Activated naive CD4-positive, alpha-beta T cell (primary cell): ENCODE measurements around the gene ERN1.

ENCODE experiments used
- DNase-seq, 4 experiments: peaks; one replicate each; lab custom pipeline; 2025; lab: John Stamatoyannopoulos, UW

ERN1 gene

GRCh38 chr17:64084086-64084939 lies 45.6 kb downstream of the ERN1 start:
- no peak for DNase-seq

DNA sequence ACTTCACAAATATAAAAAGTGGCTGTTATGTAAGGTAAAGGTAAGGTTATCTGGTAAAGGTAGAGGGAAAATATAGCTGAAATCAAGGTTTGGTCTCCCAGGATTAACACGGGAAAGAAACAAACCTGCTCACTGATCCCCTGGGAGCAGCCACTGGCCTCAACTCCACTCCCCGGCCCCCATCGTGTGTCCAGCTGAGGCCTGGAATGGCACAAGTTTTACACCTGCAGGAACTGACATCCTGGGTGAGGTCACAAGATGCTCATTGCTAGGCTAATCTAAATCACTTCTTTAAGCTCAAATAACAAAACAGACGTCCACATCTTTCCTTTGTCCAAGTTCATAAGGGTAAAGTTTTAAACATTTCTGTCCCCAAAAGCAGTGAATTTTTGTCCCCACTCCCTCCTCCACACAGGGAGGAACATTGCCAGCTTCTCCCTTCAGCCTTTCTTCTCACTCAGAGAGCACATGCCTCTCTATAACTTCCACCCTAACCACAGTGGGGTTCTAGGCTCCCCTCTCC lies 46.3 kb downstream of the ERN1 start:
- DNase-seq: no peak

GRCh38 chr17:64083093-64083492 lies 46.9 kb downstream of the ERN1 start:
- DNase-seq: no peak

DNA sequence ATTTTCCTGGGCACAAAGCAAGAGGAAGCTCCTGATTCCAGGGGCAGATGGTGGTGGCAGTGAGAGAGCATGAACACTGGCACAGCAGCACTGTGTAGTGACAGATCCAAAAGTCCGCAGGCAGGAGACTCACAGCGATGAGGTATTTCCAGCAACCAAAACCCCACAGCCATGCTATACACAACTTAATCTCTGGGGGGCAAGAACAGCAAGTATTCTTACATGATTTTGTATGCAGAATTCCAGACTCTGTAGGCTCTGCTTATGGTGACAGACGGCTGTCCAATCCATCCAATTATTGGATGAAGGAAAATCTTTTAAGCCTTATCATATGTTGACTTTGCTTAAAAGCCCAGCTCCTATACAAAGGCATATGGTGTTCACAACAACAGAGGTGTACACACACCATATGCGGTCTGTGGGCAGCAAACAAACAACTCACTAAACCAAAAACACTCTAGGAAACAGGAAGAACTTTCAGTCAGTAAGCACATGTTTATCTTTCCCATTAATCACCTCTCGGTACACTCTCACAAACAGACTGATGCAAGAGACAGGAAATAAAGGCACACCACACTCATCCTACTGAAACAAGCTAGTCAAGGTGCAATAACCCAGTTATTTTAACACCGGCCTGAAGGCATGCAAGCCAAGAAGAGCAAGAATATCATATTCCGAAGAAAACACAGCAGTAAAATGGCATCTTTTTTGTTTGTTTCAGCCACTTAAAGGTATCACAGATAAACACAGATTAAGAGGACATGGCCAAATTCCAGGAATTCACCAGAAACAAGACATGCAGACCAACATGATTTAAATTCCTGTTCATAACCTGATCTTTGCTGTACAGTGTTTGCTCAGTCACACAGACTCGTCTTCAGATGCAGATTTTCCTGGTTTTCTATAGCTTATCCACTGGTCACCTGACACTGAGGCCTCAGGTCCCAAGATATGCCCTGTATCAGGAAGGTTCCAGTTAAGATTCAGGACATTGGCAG lies 47.8 kb downstream of the ERN1 start:
- DNase-seq: no peak

GRCh38 chr17:64080174-64080618 lies 49.7 kb downstream of the ERN1 start:
- no peak for DNase-seq

GRCh38 chr17:64077379-64077778 lies 52.6 kb downstream of the ERN1 start:
- DNase-seq: no peak

GRCh38 chr17:64075913-64076312 lies 54.0 kb downstream of the ERN1 start:
- no peak for DNase-seq

DNA sequence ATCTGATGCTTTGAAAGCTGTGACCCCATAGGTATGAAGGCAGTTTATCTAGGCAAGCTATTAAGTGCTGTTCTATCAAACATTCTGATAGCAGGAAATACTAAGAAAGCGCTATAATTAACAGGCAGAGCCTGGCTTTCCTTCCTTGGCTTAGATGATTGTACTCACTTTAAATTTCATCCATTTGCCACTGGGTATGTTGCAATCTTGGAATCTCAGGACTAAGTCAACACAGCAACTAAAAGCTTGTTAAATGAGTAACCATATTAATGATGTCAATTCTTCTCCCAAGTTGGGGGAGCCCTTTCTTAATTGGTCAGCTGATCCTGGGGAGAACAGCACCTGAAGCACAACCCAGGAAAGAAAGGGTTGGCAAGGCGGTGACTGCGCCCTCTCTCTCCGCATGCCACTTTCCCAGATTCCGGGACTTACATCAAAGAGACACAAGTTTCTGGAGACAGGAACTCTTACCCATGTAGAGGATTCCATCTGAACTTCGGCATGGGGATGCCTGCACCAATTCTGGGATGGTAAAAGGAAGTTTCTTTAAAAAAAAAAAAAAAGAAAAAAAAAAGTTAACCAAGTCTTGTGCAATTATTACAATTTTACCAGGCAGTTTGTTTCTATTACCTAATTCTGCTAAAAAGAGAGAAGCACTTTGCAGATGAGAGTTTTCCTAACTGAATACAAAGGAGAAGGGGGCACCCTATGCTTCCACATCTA lies 55.1 kb downstream of the ERN1 start:
- DNase-seq: no peak

GRCh38 chr17:64073771-64074703 lies 55.9 kb downstream of the ERN1 start:
- DNase-seq: no peak

DNA sequence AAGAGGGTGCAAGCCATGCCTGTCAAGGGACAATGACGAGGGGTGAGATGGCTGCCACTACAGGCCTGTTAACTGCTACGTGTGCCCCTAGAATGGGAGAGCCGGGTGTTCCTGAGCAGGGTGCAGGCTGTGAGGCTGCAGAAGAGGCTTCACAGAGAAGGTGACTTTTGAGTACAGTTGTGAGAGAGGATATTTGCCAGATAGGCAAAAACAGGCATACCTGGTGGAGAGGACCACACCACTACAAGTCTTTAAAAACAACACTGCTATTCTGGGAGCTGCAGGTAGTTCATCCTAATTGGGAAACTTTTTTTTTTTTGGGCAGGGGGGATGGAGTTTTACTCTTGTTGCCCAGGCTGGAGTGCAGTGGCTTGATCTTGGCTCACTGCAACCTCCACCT lies 58.8 kb downstream of the ERN1 start:
- DNase-seq: no peak

GRCh38 chr17:64070213-64070612 lies 59.7 kb downstream of the ERN1 start:
- DNase-seq: no peak

DNA sequence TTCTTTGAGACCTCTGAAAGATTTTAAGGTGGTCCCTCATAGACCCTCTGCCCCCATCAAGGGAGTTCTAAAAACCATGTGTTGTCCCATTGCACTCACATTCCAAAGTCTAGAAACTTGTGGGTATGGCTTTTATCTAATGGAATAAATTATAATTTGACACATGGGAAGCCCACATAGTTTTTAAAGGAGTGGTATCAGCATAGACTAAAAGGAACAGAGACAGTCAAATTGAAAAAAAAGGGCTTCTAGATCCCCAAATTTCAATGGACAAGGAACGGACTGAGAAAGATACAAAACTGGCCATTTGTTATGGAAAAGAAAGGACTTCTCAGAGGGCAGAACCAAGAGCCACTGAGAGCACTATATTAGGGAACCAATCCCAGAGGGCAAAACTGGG lies 60.8 kb downstream of the ERN1 start:
- no peak for DNase-seq

DNA sequence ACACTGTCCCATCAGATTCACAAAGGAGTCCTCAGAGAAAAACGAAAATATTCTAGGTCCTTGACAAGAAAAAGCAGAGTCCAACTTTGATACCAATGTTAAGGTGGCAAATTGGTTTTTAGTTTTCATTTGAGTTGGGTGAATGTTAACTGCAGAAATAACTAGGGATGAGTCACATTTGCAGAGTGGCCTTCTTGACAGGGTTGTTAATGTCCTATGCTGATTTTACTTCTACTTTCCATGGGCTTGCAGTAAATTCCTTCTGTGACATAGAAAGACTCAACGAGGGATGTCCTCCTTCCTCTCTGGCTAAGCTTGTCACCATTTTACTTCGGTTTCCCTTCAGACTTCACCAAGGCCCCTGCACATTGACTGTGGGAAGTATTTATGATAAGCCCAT lies 62.3 kb downstream of the ERN1 start:
- DNase-seq: no peak

DNA sequence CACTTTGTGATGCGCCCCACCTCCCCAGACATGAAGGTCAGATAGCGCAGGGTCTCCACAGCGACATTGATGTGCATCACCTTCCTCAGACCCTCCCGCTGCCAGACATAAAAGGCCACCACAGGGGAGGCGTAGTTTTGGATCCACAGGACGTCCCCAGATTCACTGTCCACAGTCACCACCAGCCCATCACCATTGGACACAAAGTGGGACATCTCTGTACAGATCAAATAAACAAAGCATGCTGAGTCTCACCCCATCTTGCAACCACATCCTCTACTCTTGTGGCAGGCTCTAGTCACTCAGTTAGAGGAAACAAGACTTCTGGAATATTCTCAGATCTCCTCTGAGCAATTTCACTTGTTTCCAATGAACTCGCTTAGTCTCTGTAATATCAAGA lies 63.2 kb downstream of the ERN1 start:
- peak in 1 of 4 experiments; percentile 6 for DNase-seq

GRCh38 chr17:64065161-64065560 lies 64.8 kb downstream of the ERN1 start:
- DNase-seq: no peak

DNA sequence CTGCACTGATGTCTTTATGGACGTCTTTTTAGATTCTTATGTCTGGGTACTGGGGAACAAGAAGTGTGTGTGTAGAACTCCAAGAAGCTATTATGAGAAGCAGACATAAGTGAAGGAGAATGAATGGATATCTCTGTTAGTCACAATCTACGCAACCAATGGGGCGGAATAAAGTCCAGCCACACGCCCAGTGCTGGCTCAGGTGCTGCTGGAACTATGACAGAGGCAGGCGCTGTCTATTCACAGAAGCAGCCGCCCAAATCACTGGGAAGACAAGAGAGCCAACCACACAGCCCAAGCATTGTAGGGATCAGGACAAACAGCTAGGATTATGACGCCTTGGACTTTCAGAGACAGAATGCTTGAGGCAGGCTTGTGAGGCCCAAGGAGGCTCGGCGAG lies 65.6 kb downstream of the ERN1 start:
- no peak for DNase-seq

- DNase-seq: peak; percentile 7 to 53 (median 30)
These were observed 66.1 kb downstream of the ERN1 start for GRCh38 chr17:64063766-64064224.

DNA sequence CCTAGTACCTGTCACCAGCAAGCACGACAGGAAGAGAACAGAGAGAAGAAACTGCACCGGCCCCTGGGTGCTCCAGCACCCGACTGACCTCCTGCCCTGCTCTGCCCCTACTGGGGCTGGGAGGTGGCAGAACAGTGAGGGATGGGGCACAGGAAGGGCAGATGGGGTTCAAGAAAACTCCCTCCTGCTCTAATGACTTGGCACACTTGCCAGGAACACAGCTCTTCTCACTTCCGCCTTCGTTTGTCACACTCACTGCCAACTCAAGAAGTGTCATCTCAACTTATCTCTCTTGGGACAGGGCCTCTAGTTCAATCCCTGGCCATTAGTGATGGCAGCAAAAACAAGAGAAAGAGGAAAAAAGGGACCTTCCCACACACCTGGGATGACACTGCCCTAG lies 66.9 kb downstream of the ERN1 start:
- no peak for DNase-seq

DNA sequence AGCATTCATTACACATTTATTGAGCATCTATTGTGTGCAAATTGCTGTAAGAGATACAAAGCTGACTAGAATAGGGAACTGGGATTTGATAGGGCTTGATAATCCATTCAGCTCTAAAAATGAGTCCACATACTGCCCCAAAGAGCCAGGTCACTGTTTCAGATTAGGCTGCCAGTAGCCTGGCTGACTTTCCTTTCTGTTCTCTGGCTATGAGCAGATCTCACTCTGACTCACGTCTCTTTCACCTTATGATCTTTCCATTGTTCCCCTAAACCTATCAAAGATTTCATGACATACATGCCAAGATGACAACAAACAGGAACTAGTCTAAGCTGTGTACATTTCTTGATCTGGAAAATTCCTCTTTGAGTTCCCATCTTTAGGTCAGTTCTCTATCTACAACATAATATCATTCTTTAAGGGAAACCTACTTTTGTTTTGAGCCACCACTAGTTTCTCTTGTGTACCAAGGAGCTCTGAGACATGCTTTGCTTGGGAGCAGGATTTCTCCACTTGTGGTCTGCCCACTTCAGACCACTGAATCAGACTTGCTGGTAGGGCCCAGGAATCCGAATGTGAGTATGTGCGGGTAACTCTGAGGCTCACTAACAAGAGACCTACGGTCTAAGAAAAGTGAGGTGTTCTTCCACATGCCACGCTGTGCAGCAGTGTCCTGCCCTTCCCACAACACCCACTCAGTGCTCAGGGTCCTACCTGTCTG lies 68.6 kb downstream of the ERN1 start:
- DNase-seq: no peak

DNA sequence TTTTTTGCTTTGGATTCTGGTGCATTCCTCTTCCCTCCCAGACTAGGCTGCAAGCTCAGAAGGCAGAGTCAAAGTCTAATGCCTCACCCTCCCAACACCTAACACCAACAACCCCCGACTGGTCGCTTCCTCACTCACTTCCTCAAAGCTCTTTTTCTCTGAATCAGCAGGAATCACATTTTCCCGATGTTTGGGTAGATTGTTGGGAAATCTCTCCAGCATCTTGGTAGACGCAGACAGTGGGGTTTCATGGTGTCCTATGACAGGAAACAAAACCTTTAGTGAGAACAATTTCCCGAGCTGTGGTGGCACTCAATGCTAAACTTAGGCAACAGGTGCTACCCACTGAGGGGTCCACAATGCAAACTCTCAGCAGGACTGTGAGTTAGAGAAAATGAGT lies 69.6 kb downstream of the ERN1 start:
- DNase-seq: no peak
